GM03348 (cell line): Measurements from ENCODE around the gene GNAO1.
A peak's percentile ranks its signal among the peaks of the same experiment; 100 is the strongest.

Experiments
- DNase-seq: peaks from one replicate; pipeline ENCODE4 v3.0.0; 2012; ENCODE audit warnings: low spot score

The GNAO1 gene

DNA sequence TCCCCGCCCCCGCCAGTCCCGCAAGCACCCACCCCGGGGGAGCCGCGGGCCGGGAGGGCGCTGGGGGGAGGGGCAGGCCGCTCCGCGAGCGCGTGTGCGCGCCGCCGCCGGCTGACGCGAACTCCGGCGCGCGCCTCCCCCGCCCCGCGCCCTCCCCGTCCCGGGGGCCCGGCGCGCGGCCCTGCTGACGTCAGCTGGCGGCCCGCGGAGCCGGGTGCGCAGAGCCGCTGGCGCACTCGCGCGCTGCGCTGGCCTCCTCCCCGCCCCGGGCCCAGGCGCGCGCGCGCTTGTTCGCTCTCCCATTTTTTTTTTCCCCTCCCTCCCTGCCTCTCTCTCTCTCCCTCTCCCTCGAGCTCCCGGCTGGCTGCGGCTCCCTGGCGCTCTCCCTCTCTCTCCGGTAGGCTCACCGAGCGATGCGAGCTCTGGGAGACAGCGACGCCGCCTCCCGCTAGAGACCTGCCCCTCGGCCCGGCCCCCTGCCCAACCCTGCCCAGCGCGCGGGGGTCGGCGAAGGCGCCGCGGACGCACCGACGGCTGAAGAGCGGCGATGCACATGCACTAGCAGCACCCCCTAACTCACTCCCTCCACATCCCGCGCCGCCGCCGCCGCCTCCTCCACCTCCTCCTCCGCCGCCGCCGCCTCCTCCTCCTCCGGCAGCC is at the start of gene GNAO1:
TSS of gene GNAO1 (plus strand) at position 334 of the 660 bp plus-strand sequence. CDS start 747 bp downstream, outside the sequence.
- peak; percentile 85 for DNase-seq

DNA sequence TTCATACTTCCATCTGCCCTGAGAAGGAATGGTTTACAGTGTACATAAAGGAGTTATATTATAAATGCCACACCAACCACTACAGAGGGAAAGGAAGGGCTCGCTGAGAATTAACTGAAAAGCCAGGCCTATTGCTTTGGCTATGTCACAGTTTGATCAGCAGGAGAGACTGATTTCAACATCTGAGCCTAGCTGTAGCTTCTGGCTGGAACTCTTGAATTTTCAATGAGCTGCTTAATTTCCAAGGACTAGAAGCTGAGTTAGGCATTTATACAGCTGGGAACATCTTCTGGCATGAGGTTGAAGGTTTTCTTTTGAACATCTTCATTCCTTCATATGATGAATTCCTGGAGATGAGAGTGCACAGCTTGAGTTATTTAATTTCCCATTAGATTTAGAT is 47.6 kb upstream of the GNAO1 start:
- DNase-seq, result no peak

DNA sequence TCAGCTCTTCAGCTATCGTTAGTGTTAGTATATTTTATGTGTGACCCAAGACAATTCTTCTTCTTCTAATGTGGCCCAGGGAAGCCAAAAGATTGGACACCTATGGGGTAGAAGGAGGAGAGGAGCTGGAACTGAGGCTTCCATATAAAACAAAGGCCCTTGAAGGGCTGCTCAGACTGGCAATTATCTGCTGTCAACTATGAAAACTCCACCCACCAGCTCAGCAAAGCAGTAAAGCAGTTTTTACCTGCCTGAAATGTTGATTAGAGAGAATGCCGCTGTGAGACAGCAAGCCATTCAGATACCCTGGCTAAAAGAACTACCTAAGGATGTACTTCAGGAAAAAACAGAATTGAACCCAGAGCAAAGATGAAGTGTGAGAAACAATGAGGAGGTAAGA is 45.9 kb upstream of the GNAO1 start:
- no peak for DNase-seq

DNA sequence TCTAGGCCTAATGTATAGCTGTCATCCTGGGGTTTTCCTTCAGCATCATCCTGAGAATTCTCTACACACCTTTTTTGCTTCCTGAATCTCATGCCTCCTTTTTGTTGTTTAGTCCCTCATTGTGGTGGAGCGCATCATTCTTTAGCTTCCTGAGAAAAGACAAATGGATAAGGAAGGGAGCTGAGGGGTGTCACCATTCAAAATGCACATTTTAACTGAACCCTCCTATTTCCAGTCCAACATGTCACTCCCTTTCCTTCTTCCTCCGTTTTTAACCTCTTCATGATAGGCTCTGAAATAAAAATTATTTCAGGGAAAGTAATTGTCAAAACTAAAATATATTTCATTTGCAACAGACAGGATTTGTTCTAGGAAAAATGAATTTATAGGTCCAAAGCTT is 39.7 kb upstream of the GNAO1 start:
- no peak for DNase-seq

DNA sequence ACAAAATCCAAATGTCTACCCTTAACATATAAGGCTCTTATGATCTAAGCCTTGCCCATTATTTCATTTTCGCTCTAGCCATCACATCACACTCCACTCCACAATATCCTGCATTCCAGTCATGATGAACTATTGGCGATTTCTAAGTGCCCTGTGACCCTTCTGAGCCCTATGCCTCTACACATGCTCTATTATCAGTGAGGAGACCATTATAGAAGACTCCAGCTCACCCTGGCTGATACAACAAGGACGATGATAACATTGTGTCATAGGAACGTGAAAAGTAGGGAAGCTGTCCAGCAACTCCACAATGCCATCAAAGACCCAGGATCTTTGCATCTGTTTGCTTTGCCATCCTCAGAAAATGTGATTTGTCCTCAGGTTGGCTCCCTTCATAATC is 29.6 kb upstream of the GNAO1 start:
- no peak for DNase-seq

DNA sequence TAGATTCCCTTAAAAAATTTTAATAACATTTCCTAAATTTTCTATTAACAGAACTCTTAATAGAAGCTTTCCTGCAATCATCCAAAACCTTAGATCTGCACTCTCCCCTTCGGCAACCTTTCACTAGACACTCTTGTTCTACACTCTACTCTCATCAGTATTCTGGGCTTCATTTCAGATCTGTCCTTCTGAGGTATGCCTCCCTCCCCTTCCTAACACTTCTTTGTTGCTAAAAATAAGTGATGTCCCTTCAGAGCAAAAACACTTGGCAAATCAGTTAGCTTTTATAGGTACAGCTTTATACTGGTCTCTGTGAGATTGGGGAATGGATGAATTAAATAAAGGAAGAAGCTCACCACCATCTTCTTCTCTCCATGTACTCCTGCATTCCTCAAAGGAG is 28.2 kb upstream of the GNAO1 start:
- DNase-seq, result no peak

DNA sequence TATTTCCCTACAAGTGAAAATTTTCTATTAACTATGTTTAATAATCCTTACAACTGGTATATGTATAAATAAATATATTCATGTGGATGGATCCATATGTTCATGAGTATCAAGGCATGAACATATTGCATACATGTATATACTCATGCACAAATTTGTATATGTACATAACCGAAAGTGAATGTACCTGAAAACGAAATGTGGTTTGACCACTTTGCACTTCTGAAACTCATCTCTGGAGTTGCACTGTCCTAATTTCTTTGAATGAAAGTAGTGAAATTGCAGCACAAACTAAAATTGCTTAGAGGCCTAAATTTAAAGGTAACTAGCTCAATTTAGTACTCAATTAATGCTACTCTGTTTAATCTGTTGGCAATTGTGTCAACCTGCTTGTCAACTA is 27.4 kb upstream of the GNAO1 start:
- DNase-seq, result no peak

DNA sequence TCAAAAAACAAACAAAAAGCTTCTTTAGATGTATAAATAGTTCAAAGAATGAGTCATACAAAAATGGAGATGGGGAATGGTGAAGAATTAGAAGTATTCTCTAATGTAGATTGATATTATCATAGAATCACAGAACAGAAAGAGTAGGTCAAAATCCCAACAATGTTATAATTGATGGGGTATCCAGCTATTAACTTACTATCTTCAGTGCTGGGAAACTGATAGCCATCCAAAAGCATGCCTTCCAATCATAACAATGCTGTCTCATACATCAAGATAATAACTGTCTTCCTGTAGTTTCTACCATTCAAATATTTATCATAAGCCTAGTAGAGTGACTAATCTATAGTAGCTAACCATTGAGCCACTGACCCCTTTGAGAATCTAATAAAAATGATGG is 26.7 kb upstream of the GNAO1 start:
- DNase-seq, result no peak

DNA sequence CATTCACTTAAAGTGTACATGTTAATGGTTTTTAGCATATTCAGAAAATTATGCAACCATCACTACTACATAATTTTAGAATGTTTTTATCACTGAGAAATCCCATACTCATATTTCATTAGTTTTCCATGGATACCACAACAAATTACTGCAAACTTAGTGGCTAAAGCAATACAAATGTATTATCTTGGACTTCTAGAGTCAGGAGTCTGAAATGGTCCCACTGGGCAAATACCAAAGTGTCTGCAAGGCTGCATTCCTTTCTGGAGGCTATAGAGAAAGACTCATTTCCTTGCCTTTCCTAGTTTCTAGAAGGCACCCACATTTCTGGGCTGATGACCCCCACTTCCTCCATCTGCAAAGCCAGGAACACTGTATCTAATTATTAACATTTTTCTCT is 16.9 kb upstream of the GNAO1 start:
- DNase-seq, result no peak

DNA sequence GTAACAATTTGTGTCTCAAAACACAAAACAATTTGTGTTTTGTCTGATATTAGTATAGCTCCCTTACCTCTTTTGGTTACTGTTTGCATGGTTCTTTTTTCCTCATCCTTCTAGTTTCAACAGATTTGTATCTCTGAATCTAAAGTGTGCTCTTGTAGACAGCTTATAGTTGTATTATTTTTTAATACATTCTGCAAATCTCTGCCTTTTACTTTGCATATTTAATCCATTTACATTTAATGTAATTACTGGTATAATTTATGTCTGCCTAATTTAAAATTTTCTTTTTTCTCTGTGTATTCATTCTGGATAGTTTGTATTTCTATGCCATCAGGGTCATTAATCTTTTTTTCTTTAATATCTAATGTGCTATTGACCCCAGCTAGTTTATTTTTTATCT is 9.9 kb upstream of the GNAO1 start:
- no peak for DNase-seq

DNA sequence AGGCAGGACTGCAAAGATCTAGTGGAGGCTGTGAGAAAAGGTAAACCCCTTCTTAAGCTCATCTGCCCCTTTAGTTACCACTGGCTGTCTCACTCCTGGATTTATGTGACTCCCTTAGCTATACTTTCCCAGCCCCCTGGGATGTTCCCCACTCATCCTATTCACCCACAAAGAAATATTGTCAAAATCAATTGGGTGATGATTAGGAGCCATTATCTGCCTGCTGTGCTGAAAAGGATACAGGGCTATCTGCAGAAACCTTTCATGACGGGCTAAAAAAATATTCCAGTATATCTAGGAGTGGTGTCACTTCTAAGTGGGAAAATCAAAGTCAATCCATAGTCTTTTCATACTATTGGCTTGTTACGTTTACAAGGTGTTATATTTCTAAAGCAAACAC is 8.0 kb upstream of the GNAO1 start:
- DNase-seq, result no peak

DNA sequence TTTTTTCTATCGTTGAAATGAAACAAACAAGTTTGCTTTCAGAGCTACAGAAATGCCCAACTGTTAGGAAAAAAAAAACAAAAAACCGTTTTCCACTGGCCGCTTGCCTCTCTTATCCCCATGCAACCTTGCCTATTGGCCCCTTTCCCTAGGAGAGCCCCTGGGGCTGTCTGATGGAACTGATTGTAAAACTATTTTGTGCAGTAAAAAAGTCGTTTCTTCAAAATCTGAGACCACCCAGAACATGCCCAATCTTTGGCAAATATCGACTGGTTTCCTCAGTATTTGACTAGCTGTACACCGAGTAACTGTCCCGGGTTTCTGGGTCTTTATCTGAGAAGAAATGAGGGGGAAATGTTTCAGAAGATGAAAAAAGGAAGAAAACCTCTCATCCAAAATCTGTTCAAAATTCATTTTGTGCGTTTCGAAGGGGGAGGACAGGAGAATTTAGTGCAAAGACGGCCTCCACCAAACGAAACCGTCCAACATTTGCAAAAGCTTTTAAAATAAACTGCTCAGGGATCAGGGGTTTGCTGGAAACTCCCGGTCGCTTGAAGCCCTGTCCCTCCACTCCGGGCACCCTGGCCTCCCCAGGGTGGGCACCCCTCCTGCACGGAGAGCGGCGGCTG is 1.1 kb upstream of the GNAO1 start:
- no peak for DNase-seq

DNA sequence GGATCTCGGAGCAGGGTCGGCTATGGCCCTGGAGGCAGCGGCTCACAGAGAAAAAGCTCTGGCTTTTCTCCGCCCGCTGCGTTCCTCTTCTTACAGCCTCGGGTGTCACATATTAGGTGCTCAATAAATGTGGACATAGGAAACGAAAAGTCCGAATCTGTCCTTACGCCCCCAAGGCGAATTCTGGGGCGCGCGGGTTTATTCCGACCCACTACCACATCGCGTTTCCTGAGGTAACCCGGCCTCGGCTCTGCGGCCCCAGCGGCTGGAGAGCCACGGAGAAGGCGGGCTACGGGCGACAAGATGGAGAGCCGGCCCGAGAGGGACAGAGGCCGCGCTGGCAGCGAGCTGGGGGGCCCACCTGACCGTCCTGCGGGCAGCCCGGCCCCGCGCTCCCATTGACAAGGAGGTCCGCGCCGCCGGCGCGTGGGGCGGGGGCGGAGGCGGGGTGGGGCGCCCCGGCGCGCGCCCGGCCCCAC is 573 bp upstream of the GNAO1 start:
- no peak for DNase-seq

DNA sequence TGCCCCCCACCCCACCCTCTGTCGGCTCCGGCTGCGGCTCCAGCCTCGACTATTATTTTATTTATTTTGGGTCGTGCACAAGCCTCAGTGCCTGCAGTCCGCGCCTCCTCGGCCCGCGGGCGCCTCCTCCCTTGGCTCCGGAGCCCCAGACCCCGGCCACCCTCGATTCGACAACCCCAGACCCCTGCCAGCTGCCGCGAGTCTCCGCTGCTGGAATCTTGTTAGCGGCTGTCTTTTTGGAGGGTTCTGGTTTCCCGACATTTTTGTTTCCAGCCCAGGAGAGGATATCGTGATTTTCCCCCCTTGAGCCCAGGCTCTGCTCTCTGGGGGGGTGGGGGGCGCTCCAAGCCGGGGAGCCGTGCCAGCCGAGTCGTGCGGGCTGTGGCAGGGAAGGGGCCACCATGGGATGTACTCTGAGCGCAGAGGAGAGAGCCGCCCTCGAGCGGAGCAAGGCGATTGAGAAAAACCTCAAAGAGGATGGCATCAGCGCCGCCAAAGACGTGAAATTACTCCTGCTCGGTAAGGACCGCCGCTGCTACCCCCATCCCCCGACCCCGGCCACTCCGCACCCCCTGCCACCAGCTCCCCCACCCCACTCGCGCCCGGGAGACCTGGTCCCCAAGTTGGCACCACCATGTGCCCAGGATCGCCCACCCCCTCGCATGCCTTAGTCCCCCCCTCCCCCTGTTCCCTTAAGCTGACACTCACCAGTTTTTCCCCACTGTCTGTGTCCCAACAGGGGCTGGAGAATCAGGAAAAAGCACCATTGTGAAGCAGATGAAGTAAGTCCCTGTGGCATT is 746 bp downstream of the GNAO1 start:
- DNase-seq, result no peak

DNA sequence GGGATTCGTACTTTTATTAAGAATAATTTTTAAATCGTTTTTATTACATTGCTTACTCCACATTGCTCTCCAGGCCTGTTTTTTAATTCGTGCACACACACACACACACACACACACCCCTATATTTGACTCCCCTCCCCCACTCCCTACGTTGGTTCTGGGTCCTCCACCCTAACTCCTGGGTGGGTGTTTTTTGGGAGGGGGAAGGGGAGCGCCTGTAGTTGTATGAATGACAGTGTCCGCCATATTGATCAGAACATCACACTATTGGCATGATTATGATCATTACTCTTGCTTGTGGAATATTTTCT is 1.3 kb downstream of the GNAO1 start:
- no peak for DNase-seq

DNA sequence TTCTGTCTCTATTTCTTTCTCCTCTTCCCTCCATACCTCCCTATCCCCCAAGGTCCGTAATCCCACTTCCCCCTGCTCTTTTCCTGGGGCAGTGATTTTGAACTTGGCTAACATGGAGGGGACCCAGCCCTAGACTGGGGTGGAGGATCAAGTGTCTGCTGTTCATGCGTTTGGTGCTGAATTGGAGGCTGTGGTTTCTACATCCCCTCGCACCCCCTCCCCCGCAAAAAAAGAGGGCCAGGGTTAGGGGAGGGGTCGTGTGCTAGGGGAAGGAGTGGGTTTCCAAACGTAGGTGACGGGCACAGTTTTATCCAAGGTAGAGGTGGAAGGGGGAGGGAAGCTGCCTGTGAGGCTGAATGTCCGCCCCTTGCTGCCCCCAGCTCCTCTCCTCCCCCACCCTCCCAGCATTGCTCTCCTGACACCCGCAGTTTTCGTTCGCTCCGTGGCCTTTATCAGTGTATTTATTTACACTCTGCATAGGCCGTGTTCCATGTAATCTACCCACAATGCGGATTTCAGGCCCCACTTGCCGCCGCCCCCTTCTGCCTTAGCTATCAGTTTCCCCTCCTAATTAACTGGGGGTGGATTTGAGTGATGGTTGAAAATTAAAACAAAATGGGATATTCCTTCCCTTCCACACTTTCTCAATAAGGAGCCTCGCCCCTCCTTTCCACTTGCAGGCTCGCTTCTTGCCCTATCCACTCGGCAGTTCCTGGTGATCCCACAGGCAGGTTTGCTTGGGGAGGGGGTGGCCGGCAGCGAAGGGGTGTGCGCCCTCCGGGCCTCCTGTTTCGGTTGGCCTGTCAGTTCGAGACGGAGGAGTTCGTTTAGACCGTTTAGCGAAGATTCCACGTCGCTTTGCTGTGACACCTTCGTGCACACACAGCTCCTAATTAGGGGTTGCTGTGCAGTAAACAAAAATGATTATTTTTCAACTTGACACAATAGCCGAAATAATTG is 2.0 kb downstream of the GNAO1 start:
- no peak for DNase-seq

DNA sequence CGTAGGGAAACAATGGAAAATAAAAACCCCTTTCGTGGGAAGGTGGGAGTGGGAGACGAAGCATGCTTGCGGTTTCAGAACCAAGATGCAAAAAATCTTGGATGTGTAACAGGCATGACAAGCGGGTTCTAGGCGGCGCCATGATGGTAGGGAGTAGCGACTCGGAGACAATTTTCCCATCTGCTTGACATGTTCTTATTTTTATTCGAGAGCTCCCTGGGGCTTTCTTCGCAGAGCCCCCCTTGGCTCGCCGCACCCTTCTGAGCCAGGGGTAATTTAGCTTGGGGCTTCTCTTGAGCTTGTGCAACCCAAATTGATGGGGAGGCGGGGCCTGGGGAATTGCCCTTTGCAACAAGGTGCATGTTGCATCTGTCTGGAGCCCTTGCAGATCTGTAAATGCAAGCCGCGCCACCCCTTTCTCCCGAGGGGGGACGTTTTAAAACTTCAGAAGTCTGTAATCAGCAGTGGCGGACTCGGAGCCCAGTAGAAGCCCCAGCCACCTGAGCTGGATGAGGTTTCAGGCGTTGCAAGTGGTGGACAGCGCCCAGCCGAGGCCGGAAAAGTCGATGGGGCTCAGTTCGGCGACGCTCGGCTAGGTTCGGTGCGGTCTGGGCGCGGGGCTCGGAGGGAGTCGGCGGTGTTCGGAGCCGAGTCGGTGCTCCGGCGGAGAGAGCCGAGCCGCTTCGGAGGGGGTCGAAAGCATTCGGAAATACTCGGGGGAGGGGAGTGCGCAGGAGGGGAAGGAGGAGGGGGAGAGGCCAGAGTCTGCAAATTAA is 2.9 kb downstream of the GNAO1 start:
- peak; percentile 81 for DNase-seq

DNA sequence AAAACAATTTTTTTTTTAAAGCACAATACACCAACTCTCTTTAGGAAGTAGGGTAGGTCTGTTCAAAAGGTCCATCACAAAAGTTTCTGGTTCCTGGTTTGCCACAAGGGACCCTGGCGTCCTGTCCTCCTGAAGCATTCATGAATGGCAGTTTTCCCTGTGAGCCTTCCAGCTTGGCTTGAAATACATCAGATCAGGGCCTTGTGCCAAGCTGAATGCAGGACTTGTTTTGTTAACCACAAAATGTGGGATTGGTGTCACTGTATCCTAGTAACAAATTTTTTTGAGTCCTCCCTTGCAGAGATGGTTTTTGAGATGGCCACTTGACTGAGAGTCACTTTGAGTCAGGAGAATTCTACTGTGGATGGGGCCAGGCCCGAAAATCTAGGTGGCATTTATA is 3.9 kb downstream of the GNAO1 start:
- DNase-seq, result no peak

DNA sequence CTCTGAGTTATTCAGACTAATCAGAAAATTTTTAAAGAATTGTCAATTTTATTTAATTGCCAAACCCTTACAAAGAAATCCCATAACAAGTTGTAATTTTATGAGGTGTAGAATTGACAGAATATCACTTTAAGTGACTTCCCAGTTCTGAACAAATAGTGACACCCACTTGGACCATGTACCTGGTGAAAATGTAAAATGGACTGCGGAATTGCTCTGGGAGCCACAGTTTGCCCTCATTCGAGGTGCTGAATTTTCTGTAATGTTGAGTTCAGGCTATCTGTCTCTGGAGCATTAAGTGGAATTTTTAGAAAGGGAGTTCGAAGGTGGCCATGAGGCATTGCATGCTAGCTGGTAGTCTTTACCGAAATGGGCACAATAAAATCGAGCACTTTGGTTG is 5.1 kb downstream of the GNAO1 start:
- no peak for DNase-seq

DNA sequence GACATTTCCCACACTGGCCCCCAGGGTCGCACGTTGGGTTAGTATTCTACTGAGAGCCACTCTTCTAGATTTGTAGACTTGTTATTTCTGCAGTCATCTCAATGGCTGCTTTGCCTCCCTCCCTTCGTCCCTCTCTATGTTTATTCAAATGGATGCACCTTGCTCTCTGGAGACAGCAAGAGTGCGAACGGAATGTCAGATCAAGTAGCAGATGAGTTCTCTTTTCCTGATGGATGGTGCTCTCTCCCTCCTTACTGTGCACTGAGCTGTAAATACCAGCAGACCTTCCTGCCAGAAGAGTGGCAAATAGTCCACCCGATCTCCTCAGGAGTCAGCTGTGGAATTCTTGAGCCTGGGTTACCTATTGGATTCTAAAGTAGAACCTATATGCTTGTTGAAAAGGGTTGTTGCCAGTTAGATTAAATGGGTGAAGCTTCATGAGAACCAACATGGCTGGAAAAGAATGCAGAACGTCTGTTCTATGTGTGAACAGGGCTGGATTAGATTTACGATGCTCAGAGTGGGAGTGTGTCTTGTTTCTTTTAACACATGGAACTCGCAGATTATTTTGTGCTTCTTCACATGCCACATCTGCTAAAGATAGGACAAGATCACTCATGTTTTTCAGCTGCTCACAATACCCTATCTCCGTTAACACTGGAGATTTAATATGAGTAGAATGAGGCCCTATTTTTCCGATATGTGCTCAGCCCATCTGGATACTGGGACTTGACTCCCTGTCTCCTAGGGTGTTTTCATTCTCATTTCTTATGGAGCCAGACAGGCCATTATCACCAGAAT is 6.1 kb downstream of the GNAO1 start:
- no peak for DNase-seq
